Panc1 (cell line): Measurements from ENCODE around the gene POLN.

ENCODE experiments used
- CTCF ChIP-seq: fragments of 450-650 bp; IDR thresholded peaks from 2 replicates; pipeline ENCODE4 v1.5.1; 2017; ENCODE audit warnings: mild to moderate bottlenecking
- POLR2AphosphoS5 ChIP-seq: IDR thresholded peaks from 2 replicates; pipeline ENCODE4 v1.6.1; 2012; ENCODE audit warnings: mild to moderate bottlenecking, low read depth, low read length, moderate library complexity
- REST ChIP-seq, 2 experiments: IDR thresholded peaks; 2 replicates each; pipeline ENCODE4 v1.6.1; 2011 to 2012; ENCODE audit warnings: low read depth in 2 of 2, control low read depth in 1 of 2, low read length in 1 of 2, mild to moderate bottlenecking in 1 of 2, moderate library complexity in 1 of 2; ENCODE audit not compliant: insufficient read depth in 1 of 2
- SIN3A ChIP-seq: IDR thresholded peaks from 2 replicates; pipeline ENCODE4 v1.6.1; 2012; ENCODE audit warnings: low read depth, mild to moderate bottlenecking, low read length, moderate library complexity, borderline replicate concordance; ENCODE audit not compliant: insufficient read depth

GRCh38 chr4:2272828-2273120, 30.9 kb upstream of the POLN start:
- no peak for TF ChIP-seq SIN3A
- no peak for TF ChIP-seq POLR2AphosphoS5
- no peak for TF ChIP-seq CTCF
- TF ChIP-seq REST (IDR thresholded peaks at IDR 0.05; ENCODE audit: insufficient read depth in 1 of 2, low read depth in 2 of 2, low read length in 1 of 2): no peak
